GM18951 (cell line): Measurements from ENCODE around the gene EFCAB6.

Experiments used
- POLR2A ChIP-seq: IDR thresholded peaks from 4 replicates; pipeline ENCODE4 v1.6.1; 2011; ENCODE audit warnings: mild to moderate bottlenecking; ENCODE audit not compliant: insufficient read length, insufficient read depth; ENCODE audit errors: extremely low read depth
- in situ Hi-C: fragments of 300-500 bp; cut with MboI; formaldehyde crosslinking; loops from one replicate; pipeline ENCODE4 v1.12.0; 2022; ENCODE audit warnings: low sequenced_read_pairs, mixed read lengths, inconsistent platforms; ENCODE audit not compliant: unreplicated experiment

The EFCAB6 gene

GRCh38 chr22:43852573-43853327 is 40.6 kb upstream of the EFCAB6 start:
- in situ Hi-C loops = no loop called here
- TF ChIP-seq POLR2A = no peak

- in situ Hi-C loops = no loop called here
- no peak for TF ChIP-seq POLR2A
Measured at GRCh38 chr22:43851979-43852307, 39.8 kb upstream of the EFCAB6 start.

GRCh38 chr22:43851058-43851978 is 39.2 kb upstream of the EFCAB6 start:
- in situ Hi-C loops = no loop called here
- no peak for TF ChIP-seq POLR2A

GRCh38 chr22:43850529-43850928 is 38.4 kb upstream of the EFCAB6 start:
- TF ChIP-seq POLR2A = no peak
- in situ Hi-C loops = no loop called here

- in situ Hi-C loops = no loop called here
Measured at GRCh38 chr22:43849731-43850130, 37.6 kb upstream of the EFCAB6 start.

GRCh38 chr22:43848366-43849171 is 36.5 kb upstream of the EFCAB6 start:
- no peak for TF ChIP-seq POLR2A
- in situ Hi-C loops = no loop called here

More at GRCh38 chr22:43849731-43850130, 37.6 kb upstream of the EFCAB6 start:
- TF ChIP-seq POLR2A = no peak

- no peak for TF ChIP-seq POLR2A
- in situ Hi-C loops = no loop called here
Measured at GRCh38 chr22:43847376-43848289, 35.5 kb upstream of the EFCAB6 start.

GRCh38 chr22:43846966-43847365 is 34.9 kb upstream of the EFCAB6 start:
- no peak for TF ChIP-seq POLR2A
- in situ Hi-C loops = no loop called here

- in situ Hi-C loops = no loop called here
- no peak for TF ChIP-seq POLR2A
Measured at GRCh38 chr22:43845981-43846380, 33.9 kb upstream of the EFCAB6 start.

GRCh38 chr22:43844560-43845545 is 32.7 kb upstream of the EFCAB6 start:
- no peak for TF ChIP-seq POLR2A
- in situ Hi-C loops = no loop called here
